Lung (tissue), 12 donors: Measurements from ENCODE around the gene IGF2. TPM values are rescaled to one million over a fixed set of nuclear protein-coding genes. Genes with fewer than 3 reads are reported as not detected.

ENCODE experiments used
- ATAC-seq: fragments of 200-7000 bp; cut with Tn5 transposase; one replicate; pipeline ENCODE4 v1.9.1; 2020; ENCODE audit warnings: moderate number of reproducible peaks; ENCODE audit not compliant: insufficient read depth, low FRiP score
- DNase-seq, 3 donors: peaks; one replicate each; pipeline ENCODE4 v3.0.0-alpha.2; 2013 to 2017
- H3K27ac ChIP-seq, 2 donors: one replicate each; pipeline ENCODE4 v1.5.1; 2013; ENCODE audit warnings: mild to moderate bottlenecking in 2 of 2, moderate library complexity in 2 of 2, control low read depth in 1 of 2, inconsistent platforms in 1 of 2, low read depth in 1 of 2, low read length in 1 of 2
- H3K27me3 ChIP-seq, 3 donors: one replicate each; pipeline ENCODE4 v1.5.1; 2013; ENCODE audit warnings: low read length in 2 of 3; ENCODE audit not compliant: control insufficient read depth in 3 of 3, insufficient read depth in 3 of 3
- H3K36me3 ChIP-seq, 4 donors: one replicate each; pipeline ENCODE4 v1.5.1; 2013; ENCODE audit warnings: low read length in 4 of 4, mild to moderate bottlenecking in 1 of 4, moderate library complexity in 1 of 4; ENCODE audit not compliant: control insufficient read depth in 4 of 4, insufficient read depth in 4 of 4
- H3K4me1 ChIP-seq, 5 donors: one replicate each; pipeline ENCODE4 v1.5.1; 2013; ENCODE audit warnings: low read length in 5 of 5, mild to moderate bottlenecking in 2 of 5, moderate library complexity in 1 of 5; ENCODE audit not compliant: control insufficient read depth in 5 of 5, insufficient read depth in 5 of 5
- H3K4me3 ChIP-seq: one replicate; pipeline ENCODE4 v1.5.1; 2013; ENCODE audit warnings: mild to moderate bottlenecking, control low read depth, moderate library complexity
- H3K9ac ChIP-seq, 2 donors: one replicate each; pipeline ENCODE4 v1.5.1; 2013; ENCODE audit warnings: low read length in 2 of 2, control low read depth in 1 of 2; ENCODE audit not compliant: insufficient read depth in 1 of 2
- H3K9me3 ChIP-seq, 4 donors: one replicate each; pipeline ENCODE4 v1.5.1; 2013; ENCODE audit warnings: low read length in 3 of 4, mild to moderate bottlenecking in 1 of 4, moderate library complexity in 1 of 4; ENCODE audit not compliant: control insufficient read depth in 4 of 4, insufficient read depth in 3 of 4
- CTCF ChIP-seq: IDR thresholded peaks from 2 replicates; pipeline ENCODE4 v1.5.1; 2012; ENCODE audit warnings: mild to moderate bottlenecking; ENCODE audit errors: control extremely low read depth, extremely low read depth
- WGBS, 2 donors: extraction: QIAGEN DNeasy Blood & Tissue Kit; methylation state at CpG; one replicate each; pipeline ENCODE4 v1.1.7; 2013; 5-methylcytosine and 5-hydroxymethylcytosine counted together
- polyA plus RNA-seq, 2 donors: library from polyadenylated mRNA; stranded (reverse); fragments of 200-250 nt; gene quantifications; one replicate each; pipeline ENCODE4 v1.2.1, GENCODE V29; 2013
- total RNA-seq, 2 donors: library from RNA; depleted of rRNA in 1 of 2; stranded (reverse); fragments of >200 nt in 1 of 2; gene quantifications; one replicate each; pipeline ENCODE4 v1.2.1, GENCODE V29; 2014 to 2021
- donor health status: control.
- donor health status: control.
- donor health status: Bipolar disorder and iron deficiency.
- donor health status: healthy.
- donor health status: DM: yes; HTN: yes; CAD: no.

Gene IGF2
- total and polyA plus RNA-seq, 4 donors = 2.9 to 87.7 (median 15.6) TPM

GRCh38 chr11:2173150-2173693 is 34.0 kb upstream of the IGF2 start:
- 80 to 83% methylated on average over 16 of the region's 16 CpGs for WGBS, 2 donors
- no peaks in the 10 kb centered on the region for H3K27me3 ChIP-seq
- no peak for DNase-seq

GRCh38 chr11:2172676-2173075 is 33.5 kb upstream of the IGF2 start:
- no peaks in the 10 kb centered on the region for H3K36me3 ChIP-seq
- H3K27me3 ChIP-seq = no peaks in the 10 kb centered on the region
- no peak overlapping the region for H3K27ac ChIP-seq
- no peak for TF ChIP-seq CTCF
- DNase-seq (no peak), ATAC-seq (no peak)
- H3K9me3 ChIP-seq = peaks cover 0 to 3% (median 1%) of the 10 kb centered on the region in 4 donors
- H3K9ac ChIP-seq = no peak overlapping the region
- H3K4me1 ChIP-seq = peaks cover 0 to 3% (median 0%) of the 10 kb centered on the region in 5 donors
- WGBS, 2 donors = 85 to 90% methylated on average over 12 of the region's 12 CpGs
- no peak overlapping the region for H3K4me3 ChIP-seq

More at GRCh38 chr11:2173150-2173693, 34.0 kb upstream of the IGF2 start:
- no peak overlapping the region for H3K4me3 ChIP-seq
- no peak for TF ChIP-seq CTCF
- H3K4me1 ChIP-seq = peaks cover 0 to 3% (median 0%) of the 10 kb centered on the region in 5 donors
- no peak overlapping the region for H3K27ac ChIP-seq
- peaks cover 0 to 3% (median 1%) of the 10 kb centered on the region in 4 donors for H3K9me3 ChIP-seq
- H3K9ac ChIP-seq = no peak overlapping the region
- no peaks in the 10 kb centered on the region for H3K36me3 ChIP-seq
- ATAC-seq = no peak

GRCh38 chr11:2171591-2172003 is 32.4 kb upstream of the IGF2 start, which contains the start of gene TH:
TH (minus strand) TSS chr11:2171815; CDS start chr11:2171786, 29 bp downstream.
- peaks cover 0 to 3% (median 2%) of the 10 kb centered on the region in 5 donors for H3K4me1 ChIP-seq
- H3K27me3 ChIP-seq = no peaks in the 10 kb centered on the region
- no peaks in the 10 kb centered on the region for H3K36me3 ChIP-seq
- no peak within 1 kb of the TSS for H3K9ac ChIP-seq
- H3K9me3 ChIP-seq = peaks cover 0 to 3% (median 1%) of the 10 kb centered on the region in 4 donors
- ATAC-seq (no peak), DNase-seq (no peak)
- 77 to 81% methylated on average over 16 to 17 of the region's 17 CpGs for WGBS, 2 donors
- H3K4me3 ChIP-seq = no peak within 1 kb of the TSS
- H3K27ac ChIP-seq = no peak within 1 kb of the TSS
- no peak for TF ChIP-seq CTCF
